IPS-11a (cell line): ENCODE measurements around the gene UVSSA.

Experiments used
- H3K4me3 ChIP-seq: one replicate; pipeline ENCODE4 v1.5.1; 2013; ENCODE audit warnings: low read depth, low read length, control low read depth

Gene UVSSA

DNA sequence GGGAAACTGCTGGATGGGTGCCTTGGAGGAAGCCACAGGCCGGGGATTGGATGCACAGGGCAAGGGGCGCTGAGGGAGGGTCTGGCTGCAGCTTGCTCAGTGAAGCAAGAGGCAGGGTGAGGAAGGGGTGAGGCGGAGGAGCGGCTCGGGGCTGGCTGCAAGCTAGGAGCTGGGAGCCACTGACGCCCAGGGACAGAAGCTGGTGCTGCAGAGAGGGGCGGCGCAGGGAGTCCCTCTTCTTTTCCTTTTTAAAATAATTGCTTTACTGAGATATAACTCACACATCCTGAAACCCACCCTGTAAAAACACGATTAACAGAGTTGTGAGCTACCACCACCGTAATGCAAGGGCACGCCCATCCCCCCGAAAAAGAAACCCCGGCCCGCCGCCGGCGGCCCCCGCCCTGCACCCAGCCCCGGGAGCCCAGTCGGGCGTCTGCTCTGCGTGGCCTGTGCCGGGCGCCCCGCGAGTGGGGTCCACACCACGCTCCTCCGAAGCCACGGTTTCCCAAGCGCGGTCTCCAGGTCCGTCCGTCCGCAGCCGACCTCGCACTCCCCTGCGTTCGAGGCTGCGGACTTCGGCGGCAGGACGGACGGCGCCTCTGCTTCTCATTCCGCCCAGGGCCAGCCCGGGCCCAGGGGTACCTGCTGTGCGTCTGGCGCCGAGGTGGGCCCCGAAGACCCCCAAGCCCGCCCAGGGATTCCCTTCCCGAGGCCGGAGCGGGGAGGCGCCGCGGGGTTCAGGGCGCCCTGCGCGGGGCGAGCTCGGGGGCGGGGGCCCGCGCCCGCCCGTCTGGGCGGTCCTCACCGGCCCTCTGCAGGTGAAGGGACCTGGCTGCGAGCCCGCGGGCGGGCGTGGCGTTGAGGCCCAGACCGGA is 866 bp upstream of the UVSSA start:
- peak overlapping the region; percentile 77 for H3K4me3 ChIP-seq

DNA sequence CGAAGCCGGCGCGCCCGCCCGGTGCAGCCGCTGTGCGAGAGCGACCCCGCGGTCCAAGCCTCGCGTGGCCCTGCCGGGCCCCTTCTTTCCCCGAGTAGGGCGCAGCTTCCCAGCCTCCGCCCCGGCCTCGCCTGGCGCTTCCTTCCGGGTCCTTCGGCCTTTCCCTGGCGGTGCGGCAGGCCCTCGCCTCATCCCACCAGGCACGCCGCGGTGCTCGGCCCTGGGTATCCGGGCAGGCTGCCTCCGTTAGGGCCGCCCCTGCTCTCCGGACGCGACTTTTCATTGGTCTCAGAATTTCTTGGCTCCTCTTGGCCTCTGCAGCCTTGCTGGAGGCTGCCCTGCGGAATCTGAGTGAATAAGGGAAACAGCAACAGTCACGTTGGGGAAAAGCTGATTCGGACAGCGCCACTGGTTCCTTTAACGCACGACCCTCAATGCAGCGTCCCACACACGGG is 429 bp downstream of the UVSSA start:
- H3K4me3 ChIP-seq: peak overlapping the region; percentile 72

DNA sequence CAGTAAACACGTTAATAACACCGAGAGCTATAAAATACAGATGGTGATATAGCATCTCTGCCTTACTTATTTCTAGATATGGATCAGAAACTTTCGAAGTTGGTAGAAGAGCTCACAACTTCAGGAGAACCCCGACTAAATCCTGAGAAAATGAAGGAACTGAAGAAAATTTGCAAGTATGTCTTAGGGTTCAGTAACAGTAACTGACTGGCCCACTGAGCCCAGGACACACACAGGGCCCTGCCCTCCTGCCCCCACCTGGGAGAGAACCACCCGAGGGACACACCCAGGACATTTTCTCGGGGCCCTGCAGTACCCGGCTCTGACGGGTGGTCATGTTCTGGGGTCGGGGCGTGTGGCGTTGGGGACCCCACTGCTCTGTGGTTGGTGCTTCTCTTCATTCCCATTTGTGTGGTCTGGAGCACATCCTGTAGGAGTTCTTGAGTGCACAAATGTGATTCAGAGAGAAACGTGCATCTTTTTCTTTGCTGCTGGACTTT is 1.1 kb downstream of the UVSSA start:
- H3K4me3 ChIP-seq: peak overlapping the region; percentile 72

DNA sequence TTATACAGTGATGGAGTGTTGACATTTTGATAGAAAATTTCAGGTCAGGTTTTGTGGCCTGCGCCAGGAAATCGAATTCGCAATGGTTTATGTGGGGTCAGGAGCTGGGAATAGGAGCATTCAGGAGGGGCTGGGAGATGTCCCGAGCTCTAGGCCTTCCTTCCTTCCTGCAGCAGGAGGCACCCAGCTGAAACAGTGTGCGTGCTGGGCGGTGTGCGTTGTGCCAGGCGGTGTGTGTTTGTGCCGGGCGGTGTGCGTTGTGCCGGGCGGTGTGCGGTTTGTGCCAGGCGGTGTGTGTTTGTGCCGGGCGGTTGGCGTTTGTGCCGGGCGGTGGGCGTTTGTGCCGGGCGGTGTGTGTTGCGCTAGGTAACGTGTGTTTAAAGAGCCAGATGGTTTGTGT is 1.7 kb downstream of the UVSSA start:
- no peak overlapping the region for H3K4me3 ChIP-seq

DNA sequence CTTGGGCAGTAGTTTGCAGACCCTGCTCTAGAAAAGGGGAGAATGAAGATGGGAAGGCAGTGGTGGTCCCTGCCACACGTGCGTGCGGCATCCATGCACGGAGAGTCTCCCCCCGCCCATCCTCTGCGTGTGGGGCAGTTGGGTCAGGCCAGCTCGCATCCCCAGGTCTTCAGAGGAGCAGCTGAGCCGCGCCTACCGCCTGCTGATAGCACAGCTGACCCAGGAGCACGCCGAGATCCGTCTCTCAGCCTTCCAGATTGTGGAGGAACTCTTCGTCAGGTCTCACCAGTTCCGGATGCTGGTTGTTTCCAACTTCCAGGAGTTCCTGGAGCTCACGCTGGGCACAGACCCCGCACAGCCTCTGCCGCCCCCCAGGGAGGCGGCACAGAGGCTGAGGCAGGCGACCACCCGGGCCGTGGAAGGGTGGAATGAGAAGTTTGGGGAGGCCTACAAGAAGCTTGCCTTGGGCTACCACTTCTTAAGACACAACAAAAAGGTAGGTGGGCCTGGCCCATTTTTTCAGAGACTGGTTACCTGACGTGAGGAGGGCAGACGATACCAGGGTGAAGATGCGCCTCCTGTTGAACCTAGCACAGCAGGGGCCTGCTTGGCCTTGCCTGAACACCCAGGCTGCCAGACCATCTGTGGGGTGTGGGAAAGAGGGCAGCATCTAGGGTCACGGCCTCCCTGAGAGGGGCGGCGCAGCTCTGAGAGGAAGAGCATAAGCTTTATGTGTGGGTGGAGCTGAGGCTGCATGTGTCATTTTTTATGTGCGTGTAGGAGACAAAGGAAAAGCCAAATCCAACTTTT is 2.6 kb downstream of the UVSSA start:
- H3K4me3 ChIP-seq: no peak overlapping the region

DNA sequence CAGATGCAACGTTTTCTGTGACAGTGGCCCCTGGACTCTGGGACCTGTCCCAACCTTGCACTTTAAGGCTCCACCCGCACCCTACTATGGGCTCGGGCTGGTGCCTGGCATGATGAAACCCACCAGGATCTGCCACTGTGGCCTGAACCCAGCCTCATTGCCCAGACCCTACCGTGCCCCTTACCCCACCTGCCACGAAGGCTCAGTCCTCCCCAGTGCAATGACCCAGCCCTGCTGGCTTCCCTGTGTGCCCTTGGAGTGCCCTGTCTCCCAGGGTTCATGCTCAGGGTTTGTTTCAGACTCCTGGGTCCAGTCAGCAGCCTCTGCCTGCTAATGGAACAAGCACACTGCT is 3.1 kb downstream of the UVSSA start:
- no peak overlapping the region for H3K4me3 ChIP-seq

DNA sequence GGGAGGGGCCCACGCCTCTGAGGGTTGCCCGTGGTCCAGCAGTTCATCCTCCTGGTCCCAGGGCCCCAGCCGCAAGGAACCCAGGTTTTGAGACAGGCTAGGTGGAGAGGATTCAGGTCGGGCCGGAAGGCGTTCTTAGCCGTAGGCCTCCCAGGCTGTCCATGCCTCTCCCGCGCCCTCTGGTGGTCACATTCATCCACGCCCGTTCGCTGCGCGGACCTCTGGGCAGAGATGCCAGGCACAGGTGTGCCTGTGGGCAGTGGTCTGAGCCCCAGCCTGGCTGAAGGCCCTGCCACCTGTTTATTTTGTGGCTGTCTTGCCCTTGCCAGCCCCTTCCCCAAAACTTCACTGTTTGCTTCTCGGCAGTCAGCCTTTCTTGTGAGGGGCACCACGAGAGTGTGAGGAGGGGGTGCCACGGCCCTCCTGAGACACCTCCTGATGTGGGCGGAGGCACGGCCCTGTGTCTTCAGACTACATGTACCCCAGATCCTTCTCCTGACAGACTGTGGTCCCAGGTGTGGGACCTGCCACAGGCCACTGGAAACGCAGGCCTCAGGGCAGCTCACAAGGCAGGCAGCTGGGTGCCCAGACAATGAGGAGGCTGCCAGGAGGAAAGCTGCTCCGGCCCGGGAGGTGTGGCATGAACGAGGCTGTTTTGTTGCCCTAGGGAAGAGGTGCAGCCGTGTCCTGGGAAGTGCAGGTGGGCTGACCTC is 5.0 kb downstream of the UVSSA start:
- no peak overlapping the region for H3K4me3 ChIP-seq

DNA sequence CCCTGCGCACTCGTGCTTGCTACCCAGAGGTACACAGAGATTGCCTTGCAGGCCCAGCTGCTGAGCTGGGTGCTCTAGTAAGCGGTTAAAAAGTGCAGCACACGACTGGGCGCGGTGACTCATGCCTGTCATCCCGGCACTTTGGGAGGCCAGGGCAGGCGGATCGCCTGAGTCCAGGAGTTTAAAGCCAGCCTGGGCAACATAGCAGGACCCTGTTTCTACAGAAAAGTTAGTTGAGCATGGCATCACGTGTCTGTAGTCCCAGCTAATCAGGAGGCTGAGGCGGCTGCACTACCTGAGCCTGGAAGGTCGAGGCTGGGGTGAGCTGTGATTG is 5.5 kb downstream of the UVSSA start:
- no peak overlapping the region for H3K4me3 ChIP-seq

DNA sequence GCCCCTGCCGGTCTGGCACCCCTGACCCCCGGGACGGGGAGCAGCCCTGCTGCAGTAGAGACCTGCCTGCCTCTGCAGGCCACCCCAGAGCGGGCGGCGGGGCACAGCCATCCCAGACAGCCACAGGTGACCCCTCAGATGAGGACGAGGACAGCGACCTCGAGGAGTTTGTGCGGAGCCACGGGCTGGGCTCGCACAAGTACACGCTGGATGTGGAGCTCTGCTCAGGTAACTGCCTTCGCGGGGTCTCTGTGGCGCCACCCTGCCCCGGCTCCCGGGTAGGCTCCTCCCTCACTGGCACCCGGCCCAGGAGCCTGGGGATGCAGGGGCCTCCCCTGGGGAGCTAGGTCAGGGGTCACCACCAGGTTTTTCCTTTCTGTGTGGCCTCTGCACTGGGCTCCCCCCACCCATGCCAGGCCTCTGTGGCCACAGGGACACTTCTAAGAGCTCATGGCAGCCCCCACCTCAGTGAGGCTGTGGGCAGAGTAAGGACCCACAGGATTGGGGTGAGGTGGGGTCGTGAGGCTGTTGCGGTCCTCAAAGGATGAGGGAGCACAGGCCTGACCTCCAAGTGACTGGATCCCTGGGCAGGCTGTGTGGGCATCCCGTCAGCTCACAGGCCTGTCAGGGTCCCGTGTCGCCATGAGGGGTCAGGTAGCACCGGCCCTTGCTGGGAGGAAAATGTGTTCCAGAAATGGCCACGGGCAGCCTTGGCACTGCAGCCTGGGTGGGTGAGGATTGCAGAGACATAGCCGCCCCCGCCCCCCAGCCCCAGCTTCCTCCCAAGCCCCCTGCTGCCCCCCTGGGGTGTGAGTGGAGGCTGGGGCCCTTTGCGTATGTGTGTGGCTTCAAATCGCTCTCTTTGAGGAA is 6.4 kb downstream of the UVSSA start:
- no peak overlapping the region for H3K4me3 ChIP-seq

DNA sequence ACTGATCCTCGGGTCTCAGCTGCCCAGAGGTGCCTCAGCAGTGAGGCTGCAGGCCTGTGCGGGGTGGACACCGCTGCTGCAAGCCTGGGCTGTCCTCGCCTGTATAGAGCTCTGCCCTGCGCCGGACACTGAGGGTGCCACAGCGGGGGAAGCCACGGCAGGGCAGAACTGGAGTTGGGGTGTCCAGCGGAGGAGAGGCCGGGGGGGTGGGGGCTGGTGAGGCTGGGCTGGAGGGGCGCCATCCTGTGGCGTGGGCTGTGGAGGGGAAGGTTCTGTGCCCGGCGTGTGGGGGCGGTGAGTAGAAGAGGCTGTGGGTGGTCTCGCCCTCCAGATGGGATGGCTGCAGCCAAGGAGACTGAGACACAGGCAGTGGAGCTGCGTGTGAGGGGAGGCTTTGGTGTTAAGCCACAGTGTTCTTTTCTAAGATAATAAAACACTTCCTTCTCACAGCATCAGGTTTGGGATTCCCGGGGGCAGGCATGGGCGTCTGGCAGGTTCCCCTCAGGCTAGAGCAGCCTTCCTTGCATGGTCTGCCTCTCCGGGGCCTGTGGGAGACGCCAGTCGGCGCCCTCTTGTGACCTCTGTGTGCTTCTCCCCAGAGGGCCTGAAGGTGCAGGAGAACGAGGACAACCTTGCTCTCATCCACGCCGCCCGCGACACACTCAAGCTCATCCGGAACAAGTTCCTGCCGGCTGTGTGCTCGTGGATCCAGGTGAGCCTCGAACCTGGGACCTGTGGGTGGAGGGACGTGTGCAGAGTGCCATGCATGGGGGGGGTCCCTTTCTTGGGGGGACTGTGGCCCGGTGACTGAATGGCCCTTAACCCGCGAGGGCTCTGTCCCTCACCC is 7.4 kb downstream of the UVSSA start:
- no peak overlapping the region for H3K4me3 ChIP-seq

DNA sequence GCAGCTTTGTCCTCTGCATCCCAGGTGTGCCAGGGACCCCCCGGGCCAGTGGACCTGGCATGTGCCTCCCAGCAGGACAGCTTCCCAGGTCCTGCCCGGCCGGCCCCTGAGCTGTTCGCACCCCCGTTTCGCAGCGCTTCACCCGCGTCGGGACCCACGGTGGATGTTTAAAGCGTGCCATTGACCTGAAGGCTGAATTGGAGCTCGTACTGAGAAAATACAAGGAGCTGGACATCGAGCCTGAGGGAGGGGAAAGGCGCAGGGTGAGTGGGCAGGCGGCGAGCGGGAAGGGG is 7.9 kb downstream of the UVSSA start:
- no peak overlapping the region for H3K4me3 ChIP-seq

DNA sequence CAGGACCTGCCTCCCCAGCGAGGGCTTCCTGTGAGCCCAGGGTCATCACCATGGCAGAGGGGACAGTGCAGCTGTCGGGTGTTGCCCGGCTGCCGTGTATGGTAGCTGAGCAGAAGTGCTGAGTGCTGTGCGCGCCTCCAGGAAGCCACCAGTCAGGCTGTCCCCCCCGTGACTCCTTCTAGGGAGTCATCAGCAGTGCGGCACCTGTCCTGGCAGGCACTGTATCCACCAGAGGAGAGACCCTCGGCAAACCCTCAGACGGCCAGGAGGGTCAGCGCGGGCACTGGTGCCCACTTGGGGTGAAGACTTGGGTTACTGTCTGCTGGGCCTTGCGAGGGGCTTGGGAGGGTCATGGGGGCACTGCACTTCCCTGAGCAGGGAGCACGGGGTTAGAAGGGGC is 8.4 kb downstream of the UVSSA start:
- no peak overlapping the region for H3K4me3 ChIP-seq

DNA sequence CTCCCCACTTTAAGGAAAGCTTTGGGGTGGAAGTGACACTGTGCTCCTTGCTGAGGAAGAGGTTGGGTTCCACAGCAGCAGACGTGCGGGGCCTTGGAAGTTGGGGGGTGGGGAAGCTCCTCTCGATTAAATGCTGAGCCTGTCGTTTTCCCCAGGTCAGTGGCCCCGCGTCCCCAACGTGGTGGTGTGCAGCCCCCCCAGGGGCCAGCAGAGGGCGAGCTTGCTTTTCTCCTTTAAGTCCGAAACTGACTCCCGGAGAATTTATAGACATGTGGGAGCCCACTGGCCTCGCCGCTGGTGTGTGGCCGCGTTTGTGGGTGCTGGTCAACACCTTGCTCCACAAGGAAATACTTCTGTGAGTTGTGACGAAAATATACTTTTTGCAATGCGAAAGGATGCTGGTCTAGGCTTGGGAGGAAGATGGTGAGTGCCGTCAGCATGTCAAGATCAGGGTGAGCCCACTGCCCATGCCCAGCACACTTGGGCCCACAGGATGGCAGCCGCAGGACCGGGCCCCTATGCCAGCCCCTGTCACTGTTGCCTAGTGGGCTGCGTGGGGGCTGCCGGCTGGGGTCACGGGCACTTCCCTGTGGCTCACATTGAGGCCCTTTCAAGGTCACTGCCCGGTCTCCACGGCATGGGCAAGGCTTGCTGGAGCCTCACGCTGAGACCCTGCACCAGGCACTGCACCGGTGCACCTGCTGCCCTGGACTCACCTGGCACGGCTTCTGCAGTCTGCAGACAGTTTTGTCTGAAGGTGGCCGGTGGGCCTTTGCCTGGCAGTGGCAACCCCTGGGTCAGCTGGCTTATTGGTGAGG is 9.4 kb downstream of the UVSSA start:
- no peak overlapping the region for H3K4me3 ChIP-seq

DNA sequence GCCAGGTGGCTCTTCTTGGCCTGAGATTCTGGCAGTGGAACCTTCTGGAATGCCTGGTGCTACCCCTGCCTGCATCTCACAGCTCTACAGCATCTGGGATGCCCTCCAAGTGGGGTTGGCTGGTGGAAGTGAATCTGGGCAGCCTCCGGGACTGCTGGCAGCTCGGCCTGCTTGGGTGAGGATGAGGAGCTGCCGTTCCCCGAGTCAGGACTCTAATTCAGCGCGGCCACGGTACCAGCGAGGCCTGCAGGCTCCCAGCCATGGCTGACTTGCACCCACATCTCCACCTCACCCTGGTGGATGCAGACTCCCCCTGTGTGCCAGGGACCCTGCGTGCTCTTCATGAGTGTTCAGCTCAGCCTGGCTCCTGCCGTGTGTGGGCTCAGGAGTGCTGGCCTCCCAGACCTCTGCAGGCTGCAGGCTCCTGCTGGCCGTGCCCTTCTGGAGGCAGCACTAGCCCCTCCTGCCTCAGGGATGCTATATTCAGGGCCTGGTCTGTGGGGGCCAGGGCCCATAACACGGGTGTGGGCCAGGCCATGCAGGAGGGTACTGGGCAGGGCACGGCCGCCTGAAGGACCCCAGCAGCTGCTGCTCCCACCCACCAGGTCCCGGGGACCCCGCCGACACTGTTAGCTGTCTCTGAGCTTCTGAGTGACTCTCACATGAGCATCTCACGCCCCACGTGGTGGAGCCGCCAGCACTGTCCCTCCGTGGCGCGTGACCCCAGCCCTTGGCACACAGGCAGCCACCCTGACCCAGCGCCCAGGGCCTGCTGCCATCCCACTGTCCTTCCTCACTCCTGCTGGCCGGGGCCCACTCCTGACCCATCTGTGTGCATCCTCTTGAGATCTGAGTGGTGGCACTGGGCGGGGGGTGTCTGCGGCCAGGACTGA is 10.6 kb downstream of the UVSSA start:
- no peak overlapping the region for H3K4me3 ChIP-seq

DNA sequence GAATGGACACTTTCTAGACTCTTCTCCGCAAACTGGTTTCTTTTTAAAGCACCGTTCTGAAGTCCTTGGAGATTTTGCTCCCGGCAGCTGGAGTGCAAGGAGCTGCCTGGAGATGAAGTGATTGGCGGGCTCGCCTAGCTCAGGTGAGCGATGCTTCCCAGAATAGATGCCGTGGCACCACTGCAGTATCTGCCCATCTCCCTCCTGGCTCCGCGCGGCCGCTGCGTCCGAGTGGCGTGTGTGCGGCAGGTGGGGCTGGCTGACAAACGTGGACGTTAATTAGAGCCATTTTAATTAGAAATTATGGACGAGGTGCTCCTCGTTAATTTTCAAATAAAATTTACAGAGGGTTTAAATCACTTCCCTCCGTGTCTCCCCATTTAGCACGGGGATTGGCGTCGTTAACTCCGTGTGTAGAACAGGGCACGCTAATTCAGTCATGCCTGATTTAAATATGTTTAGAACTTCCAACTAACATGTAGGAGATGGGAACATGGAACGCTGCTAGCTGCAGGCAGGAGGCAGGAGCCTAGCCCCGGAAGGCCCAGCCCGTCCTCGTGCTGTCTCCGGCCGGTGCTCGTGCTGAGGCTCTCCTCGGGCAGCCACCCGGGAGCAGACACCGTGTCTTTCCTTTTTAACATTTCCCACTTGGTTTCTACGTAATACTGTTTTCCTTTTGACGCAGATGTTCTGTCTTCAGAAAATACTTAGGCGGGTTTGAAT is 11.6 kb downstream of the UVSSA start:
- no peak overlapping the region for H3K4me3 ChIP-seq

DNA sequence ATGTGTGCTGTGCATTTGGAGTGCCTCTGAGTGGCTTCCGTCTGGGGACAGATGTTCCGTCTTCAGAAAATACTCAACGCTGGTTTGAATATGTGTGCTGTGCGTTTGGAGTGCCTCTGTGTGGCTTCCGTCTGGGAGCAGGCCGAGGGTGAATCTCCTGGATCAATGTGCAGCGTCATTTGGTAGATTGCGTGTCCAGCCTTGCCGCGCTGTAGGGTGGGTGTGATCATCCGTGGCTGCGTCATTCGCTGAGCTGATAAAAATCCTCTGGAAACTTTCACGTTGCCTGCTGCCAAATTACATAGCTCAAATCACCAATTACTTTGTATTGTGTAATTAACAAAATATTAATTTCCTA is 12.1 kb downstream of the UVSSA start:
- H3K4me3 ChIP-seq: no peak overlapping the region

DNA sequence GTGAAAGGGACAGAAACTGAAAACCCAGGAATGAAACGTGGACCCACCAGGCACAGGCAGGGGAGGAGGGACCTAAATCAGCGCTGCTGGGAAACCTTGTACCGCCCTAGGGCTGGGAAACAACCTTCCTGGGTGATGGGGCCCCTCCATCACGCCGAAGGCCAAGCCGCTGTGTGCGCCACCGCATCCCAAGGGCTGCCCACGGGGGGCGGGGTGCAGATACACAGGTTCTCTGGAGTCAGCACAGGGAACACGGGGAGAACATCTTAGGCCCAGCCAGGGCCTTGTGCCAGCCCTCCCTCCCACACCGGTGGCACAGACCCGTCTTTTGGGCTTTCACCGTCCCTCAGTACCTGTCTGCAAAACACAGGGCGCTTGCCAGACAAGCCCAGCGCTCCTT is 13.0 kb downstream of the UVSSA start:
- H3K4me3 ChIP-seq: no peak overlapping the region
